NCI-H2196 treated with DMSO at 0.1 percent for 48 hours (cell line): ENCODE results near the gene KRTAP2-4.

Source experiments
- DNase-seq: peaks from one replicate; lab custom pipeline; 2025; ENCODE audit not compliant: unreplicated experiment; lab: John Stamatoyannopoulos, UW

The KRTAP2-4 gene

GRCh38 chr17:41037853-41038350 lies 27.8 kb downstream of the KRTAP2-4 start:
- DNase-seq, result no peak

DNA sequence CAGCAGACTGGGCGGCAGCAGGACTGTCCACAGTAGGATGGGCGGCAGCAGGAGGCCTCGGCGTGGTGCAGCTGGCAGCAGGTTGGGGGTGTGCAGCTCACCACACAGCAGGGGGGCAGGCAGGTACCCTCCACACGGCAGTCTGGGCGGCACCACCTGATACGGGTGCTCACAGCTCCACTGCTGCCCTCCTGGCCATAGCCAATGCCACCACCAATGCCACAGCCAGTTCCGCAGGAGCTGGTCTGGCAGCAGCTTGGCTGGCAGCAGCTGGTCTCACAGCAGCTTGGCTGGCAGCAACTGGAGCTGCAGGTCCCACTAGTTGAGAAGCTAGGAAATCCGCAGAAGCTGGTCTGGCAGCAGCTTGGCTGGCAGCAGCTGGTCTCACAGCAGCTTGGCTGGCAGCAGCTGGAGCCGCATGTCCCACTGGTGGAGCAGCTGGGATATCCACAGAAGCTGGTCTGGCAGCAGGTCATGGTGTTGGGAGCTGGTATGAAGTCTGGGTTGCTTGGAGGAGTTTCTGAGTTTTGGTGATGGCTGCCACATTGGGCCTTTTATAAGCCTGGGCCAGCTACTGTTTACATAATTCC lies 31.2 kb downstream of the KRTAP2-4 start, which contains the start of gene KRTAP1-3:
KRTAP1-3 (minus strand) TSS at position 529 of the 590 bp plus-strand sequence; CDS start at position 476, 53 bp downstream.
- peak; percentile 34 for DNase-seq

DNA sequence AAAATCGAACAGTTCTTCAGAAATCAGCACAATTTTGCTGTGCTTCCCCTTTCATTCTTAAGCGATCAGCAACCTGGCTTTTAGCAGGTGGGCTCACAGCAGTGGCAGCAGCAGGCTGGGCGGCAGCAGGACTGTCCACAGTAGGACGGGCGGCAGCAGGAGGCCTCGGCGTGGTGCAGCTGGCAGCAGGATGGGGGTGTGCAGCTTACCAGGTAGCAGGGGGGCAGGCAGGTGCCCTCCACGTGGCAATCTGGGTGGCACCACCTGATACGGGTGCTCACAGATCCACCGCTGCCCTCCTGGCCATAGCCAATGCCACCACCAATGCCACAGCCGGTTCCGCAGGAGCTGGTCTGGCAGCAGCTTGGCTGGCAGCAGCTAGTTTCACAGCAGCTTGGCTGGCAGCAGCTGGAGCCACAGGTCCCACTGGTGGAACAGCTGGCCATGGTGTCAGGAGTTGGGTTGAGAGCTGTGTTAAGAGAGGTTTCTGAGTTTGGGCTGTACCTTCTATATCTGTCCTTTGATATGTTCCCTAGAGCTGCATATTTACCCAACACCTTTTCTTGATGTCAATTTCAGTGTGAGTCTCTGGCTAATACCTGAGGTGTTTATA lies 35.9 kb downstream of the KRTAP2-4 start, which contains the start of gene KRTAP1-4:
KRTAP1-4 (minus strand) TSS at position 563 of the 613 bp plus-strand sequence; CDS start at position 446, 117 bp downstream.
- DNase-seq, result no peak

DNA sequence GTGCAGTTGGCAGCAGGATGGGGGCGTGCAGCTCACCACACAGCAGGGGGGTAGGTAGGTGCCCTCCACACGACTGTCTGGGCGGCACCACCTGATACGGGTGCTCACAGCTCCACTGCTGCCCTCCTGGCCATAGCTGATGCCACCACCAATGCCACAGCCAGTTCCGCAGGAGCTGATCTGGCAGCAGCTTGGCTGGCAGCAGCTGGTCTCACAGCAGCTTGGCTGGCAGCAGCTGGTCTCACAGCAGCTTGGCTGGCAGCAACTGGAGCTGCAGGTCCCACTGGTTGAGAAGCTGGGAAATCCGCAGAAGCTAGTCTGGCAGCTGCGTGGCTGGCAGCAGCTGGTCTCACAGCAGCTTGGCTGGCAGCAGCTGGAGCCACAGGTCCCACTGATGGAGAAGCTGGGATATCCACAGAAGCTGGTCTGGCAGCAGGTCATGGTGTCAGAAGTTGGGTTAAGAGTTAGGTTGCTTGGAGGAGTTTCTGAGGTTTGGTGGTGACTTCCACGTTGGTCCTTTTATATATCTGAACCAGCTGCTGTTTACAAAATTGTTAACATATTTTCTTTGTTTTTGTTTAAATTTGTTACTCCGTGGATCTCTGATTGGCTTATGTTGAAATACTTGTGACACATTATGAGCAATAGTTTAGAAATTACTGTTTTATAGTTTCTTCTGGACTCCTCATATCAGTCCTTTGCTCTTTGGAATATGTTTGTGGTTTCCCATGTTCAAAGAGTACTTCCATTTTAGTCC lies 38.8 kb downstream of the KRTAP2-4 start, which contains the start of gene KRTAP1-5:
KRTAP1-5 (minus strand) TSS at position 494 of the 757 bp plus-strand sequence; CDS start at position 441, 53 bp downstream.
- no peak for DNase-seq

DNA sequence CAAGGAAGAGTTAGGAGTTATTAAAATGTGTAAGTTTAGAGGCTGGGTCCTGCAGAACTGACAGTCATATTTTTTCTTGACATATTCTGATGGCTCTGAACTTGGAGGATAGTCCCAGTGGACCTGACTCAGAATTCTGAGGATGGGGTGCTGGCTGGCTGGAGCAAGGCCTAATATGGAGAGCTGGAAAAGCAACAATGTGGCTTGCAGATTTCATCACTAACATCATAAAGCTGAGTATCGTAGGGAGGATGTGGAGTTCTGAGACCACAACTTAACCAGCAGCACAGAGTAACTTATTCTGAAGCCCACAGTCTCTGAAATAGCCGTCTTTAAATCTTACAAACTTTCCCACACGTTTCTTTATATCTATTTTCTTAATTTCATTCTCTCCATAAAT lies 41.0 kb downstream of the KRTAP2-4 start:
- no peak for DNase-seq

GRCh38 chr17:41020336-41020735 lies 45.3 kb downstream of the KRTAP2-4 start:
- no peak for DNase-seq

- DNase-seq, result no peak
These were observed 46.3 kb downstream of the KRTAP2-4 start for GRCh38 chr17:41019415-41019814.

GRCh38 chr17:41018541-41018940 lies 47.1 kb downstream of the KRTAP2-4 start:
- no peak for DNase-seq

DNA sequence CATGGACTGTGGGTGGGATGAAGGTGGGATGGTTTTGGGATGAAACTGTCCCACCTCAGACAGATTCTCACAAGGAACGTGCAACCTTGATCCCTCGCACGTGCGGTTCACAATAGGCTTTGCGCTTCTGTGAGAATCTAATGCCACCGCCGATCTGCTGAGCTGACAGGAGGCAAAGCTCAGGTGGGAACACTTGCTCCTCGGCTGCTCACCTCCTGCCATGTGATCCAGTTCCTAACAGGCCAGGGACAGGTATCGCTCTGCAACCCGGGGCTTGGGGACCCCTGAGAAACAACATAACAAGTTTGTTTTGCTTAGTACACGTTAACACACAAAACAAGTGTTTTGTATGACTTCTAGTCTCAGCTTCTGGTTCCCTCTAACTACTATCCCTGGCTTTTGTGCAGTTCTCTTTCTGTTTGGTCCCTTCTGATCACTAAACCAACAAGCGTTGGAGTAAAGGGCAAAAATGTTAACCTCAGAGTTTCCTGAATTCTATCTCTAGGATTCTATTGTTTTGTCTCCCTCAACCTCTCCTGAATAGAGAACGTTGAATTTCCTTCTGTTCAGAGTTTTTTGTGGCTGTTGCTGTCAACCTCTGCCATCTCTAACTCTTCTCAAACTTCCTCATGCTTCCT lies 49.0 kb downstream of the KRTAP2-4 start:
- no peak for DNase-seq

DNA sequence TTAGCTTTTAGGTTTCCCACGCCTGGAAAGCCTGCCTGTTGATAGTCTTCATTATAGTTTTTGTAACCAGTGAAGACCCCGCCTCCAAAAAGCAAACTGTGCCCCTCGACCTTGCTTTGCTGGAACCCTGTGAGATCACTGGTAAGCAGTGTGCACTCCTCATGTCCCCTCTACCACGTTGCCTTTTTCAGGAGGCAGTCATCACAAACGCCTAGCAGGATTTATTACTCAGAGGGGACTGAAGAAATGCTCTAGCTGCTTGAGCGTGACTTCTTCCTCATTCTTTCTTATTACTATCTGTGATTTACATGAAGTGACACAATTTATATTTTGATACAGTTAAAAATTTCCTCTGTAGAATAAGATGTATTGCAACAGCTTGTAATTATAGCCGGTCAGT lies 50.2 kb downstream of the KRTAP2-4 start:
- DNase-seq, result no peak
